Parietal lobe (tissue), 2 donors: ENCODE measurements around the gene PHLPP2. TPM values are rescaled to one million over a fixed set of nuclear protein-coding genes. Genes with fewer than 3 reads are reported as not detected.
A peak's percentile ranks its signal among the peaks of the same experiment; 100 is the strongest.

Experiments used
- small RNA-seq: library from RNA; depleted of rRNA; stranded (forward); fragments of <200 nt; gene quantifications from one replicate; pipeline ENCODE3, GENCODE V24; 2014; ENCODE audit warnings: low replicate concordance
- total RNA-seq: library from RNA; depleted of rRNA; stranded (reverse); fragments of >200 nt; gene quantifications from one replicate; pipeline ENCODE4 v1.2.3, GENCODE V29; 2014

Gene PHLPP2, protein sequence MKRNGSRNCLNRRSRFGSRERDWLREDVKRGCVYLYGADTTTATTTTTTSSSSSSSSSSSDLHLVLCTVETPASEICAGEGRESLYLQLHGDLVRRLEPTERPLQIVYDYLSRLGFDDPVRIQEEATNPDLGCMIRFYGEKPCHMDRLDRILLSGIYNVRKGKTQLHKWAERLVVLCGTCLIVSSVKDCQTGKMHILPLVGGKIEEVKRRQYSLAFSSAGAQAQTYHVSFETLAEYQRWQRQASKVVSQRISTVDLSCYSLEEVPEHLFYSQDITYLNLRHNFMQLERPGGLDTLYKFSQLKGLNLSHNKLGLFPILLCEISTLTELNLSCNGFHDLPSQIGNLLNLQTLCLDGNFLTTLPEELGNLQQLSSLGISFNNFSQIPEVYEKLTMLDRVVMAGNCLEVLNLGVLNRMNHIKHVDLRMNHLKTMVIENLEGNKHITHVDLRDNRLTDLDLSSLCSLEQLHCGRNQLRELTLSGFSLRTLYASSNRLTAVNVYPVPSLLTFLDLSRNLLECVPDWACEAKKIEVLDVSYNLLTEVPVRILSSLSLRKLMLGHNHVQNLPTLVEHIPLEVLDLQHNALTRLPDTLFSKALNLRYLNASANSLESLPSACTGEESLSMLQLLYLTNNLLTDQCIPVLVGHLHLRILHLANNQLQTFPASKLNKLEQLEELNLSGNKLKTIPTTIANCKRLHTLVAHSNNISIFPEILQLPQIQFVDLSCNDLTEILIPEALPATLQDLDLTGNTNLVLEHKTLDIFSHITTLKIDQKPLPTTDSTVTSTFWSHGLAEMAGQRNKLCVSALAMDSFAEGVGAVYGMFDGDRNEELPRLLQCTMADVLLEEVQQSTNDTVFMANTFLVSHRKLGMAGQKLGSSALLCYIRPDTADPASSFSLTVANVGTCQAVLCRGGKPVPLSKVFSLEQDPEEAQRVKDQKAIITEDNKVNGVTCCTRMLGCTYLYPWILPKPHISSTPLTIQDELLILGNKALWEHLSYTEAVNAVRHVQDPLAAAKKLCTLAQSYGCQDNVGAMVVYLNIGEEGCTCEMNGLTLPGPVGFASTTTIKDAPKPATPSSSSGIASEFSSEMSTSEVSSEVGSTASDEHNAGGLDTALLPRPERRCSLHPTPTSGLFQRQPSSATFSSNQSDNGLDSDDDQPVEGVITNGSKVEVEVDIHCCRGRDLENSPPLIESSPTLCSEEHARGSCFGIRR (N-terminal part only)
- total RNA-seq, result 26.3 TPM

DNA sequence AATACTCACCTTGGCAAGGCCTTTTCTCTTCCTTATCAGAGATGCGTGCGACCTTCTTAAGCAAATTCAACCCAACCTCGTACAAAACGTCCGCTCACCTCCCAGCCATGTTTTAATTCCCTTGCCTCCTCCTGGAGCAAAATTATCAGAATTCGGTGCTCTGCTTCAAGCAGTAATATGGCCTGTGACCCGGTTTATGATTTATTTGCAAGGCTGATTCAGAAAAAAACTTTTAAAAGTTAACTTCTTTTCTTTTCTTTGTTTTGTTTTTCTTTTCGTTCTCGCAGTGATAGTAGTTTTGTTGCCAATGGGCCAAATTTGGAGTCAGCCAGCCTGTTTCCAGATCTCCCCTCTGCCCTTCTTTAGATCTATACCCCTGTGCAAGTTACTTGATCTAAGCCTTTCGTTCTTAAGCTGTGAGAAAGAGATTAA lies at the start of gene PHLPP2:
TSS of gene PHLPP2 (minus strand) at position 382 of the 432 bp plus-strand sequence. CDS start 9,906 bp downstream, outside the sequence.

DNA sequence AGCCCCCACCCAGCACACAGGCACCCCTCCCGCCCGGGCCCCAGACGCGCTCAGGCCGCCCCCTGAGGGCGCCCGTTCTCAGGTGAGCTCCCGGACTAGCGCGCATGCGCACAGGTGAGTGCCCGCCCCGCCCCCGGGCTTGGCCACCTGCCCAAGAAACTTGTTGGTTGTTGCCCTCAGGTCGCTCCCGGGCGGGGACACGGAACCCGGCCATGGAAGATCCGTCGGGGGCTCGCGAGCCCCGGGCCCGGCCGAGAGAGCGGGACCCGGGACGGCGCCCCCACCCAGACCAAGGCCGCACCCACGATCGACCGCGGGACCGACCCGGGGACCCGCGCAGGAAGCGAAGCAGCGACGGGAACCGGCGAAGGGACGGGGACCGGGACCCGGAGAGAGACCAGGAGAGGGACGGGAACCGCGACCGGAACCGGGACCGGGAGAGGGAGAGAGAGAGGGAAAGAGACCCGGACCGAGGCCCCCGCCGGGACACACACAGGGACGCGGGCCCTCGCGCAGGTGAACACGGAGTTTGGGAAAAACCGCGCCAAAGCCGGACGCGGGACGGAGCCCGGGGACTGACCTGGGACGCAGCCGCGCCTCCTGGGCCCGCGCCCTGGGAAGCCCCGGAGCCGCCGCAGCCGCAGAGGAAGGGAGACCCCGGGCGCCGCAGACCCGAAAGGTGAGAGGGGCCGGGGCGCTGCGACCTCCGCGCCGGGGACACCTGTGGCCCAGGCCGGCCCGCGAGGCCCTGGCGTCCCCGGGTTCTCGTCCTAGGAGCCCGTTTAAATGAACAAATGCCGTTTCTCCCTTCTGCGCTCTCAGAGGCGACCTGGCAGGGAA lies 98.3 kb downstream of the PHLPP2 start, which contains the start of gene MARVELD3:
TSS of gene MARVELD3 (plus strand) at position 167 of the 840 bp plus-strand sequence. CDS start at position 213, 46 bp downstream.

Small RNAs within 50 kb of the gene (small RNA-seq; reads per million reads assigned to genes)
- gene RNU6-208P (not detected), gene SNORA70D (not detected), gene SNORD71 (2,332 reads per million, percentile 99 among the genes with 10 or more reads in this experiment)

Other genes starting within 250 kb of the PHLPP2 start
- 12.2 TPM for gene ZNF19, start 235.4 kb downstream of the PHLPP2 start, total RNA-seq
- not detected for gene CHST4, start 198.3 kb downstream of the PHLPP2 start, total RNA-seq
- gene TAT, start 147.6 kb downstream of the PHLPP2 start, total RNA-seq, result not detected
- not detected for gene MARVELD3, start 98.5 kb downstream of the PHLPP2 start, total RNA-seq
- 170 TPM for gene AP1G1, start 84.1 kb upstream of the PHLPP2 start, total RNA-seq
- 15.0 TPM for gene ATXN1L, start 121.3 kb upstream of the PHLPP2 start, total RNA-seq
- 36.9 TPM for gene ZNF821, start 159.5 kb upstream of the PHLPP2 start, total RNA-seq
- gene IST1, start 170.8 kb upstream of the PHLPP2 start, total RNA-seq, result 161 TPM